Glomerular visceral epithelial cell (primary cell): Measurements from ENCODE around the gene RAB36.
A peak's percentile ranks its signal among the peaks of the same experiment; 100 is the strongest.
"Not testable (repeated sequence)": the region's sequence is repeated elsewhere in the genome, so short reads cannot be mapped to it uniquely, and the experiment has no call there.

Experiments
- DNase-seq: peaks from one replicate; pipeline ENCODE4 v3.0.0-alpha.2; 2016; ENCODE audit errors: extremely low spot score

RAB36 gene

GRCh38 chr22:23121000-23121421, 24.3 kb upstream of the RAB36 start:
- DNase-seq: no peak

GRCh38 chr22:23121424-23121823, 23.9 kb upstream of the RAB36 start:
- no peak for DNase-seq

GRCh38 chr22:23122216-23122957, 22.9 kb upstream of the RAB36 start:
- no peak for DNase-seq

- DNase-seq: no peak
Measured at GRCh38 chr22:23122992-23123803, 22.1 kb upstream of the RAB36 start.

- DNase-seq: no peak
Measured at GRCh38 chr22:23123804-23124254, 21.4 kb upstream of the RAB36 start.

GRCh38 chr22:23124611-23125511, 20.4 kb upstream of the RAB36 start:
- no peak for DNase-seq

- DNase-seq: no peak
Measured at GRCh38 chr22:23125512-23126103, 19.7 kb upstream of the RAB36 start.

GRCh38 chr22:23126165-23127054, 18.9 kb upstream of the RAB36 start:
- DNase-seq: no peak

GRCh38 chr22:23127055-23127756, 18.1 kb upstream of the RAB36 start:
- no peak for DNase-seq

- no peak for DNase-seq
Measured at GRCh38 chr22:23127788-23128187, 17.5 kb upstream of the RAB36 start.

GRCh38 chr22:23128269-23129108, 16.8 kb upstream of the RAB36 start:
- DNase-seq: peak; percentile 56

GRCh38 chr22:23129149-23129548, 16.1 kb upstream of the RAB36 start:
- DNase-seq: no peak

- DNase-seq: no peak
Measured at GRCh38 chr22:23130697-23131096, 14.6 kb upstream of the RAB36 start.

- DNase-seq: no peak
Measured at GRCh38 chr22:23131931-23132330, 13.3 kb upstream of the RAB36 start.

- no peak for DNase-seq
Measured at GRCh38 chr22:23132376-23133091, 12.7 kb upstream of the RAB36 start.

- no peak for DNase-seq
Measured at GRCh38 chr22:23133922-23134321, 11.4 kb upstream of the RAB36 start.

GRCh38 chr22:23136991-23137390, 8.3 kb upstream of the RAB36 start:
- not testable (repeated sequence) for DNase-seq

- DNase-seq: no peak
Measured at GRCh38 chr22:23137468-23137867, 7.8 kb upstream of the RAB36 start.
